Measurements from ENCODE around the gene GADD45B. TPM values are rescaled to one million over a fixed set of nuclear protein-coding genes. Genes with fewer than 3 reads are reported as not detected.
"Not testable (repeated sequence)": the region's sequence is repeated elsewhere in the genome, so short reads cannot be mapped to it uniquely, and the experiment has no call there.

GADD45B gene
- total and polyA plus RNA-seq, 9 donors, result 6.3 to 16.4 (median 13.3) TPM

- peaks cover 2% of the 10 kb centered on the region for H3K27me3 ChIP-seq (ENCODE audit: control insufficient read depth, insufficient read depth, low read length)
- WGBS (ENCODE audit: insufficient coverage), result 23% methylated on average over 3 of the region's 16 CpGs
- no peaks in the 10 kb centered on the region for H3K36me3 ChIP-seq (ENCODE audit: control insufficient read depth, insufficient read depth, low read length)
- DNase-seq, result peak; percentile 85
- H3K27ac ChIP-seq (ENCODE audit: low read length), result peak overlapping the region; percentile 82
- peaks cover 52% of the 10 kb centered on the region for H3K4me1 ChIP-seq (ENCODE audit: control insufficient read depth, insufficient read depth, low read length)
- H3K4me3 ChIP-seq (ENCODE audit: low read length), result peak overlapping the region; percentile 51
- H3K9me3 ChIP-seq (replicated peaks; ENCODE audit: control insufficient read depth, low read depth, low read length), result peaks cover 4% of the 10 kb centered on the region
Measured at GRCh38 chr19:2495651-2496316, 19.9 kb downstream of the GADD45B start.

DNA sequence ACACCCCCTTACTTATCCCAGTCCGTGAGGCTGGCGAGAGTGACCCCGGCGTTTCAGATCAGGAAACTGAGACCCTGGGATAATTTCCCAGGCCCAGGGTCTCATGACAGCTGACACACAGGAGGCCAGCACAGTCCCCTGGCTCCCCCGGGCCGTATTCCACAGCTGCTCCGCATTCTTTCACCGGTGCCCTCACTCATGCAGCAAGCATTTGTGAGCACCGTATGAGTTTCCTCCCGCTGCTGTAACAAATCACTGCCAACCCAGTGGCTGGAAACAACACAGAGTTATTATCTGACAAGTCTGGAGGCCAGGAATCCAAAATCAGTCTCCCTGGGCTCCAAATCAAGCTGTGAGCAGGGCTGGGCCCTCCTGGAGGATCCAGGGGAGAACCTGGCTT is 21.3 kb downstream of the GADD45B start:
- Histone ChIP-seq H3K27me3 (ENCODE audit: control insufficient read depth, insufficient read depth, low read length) (peaks cover 2% of the 10 kb centered on the region), H3K36me3 (ENCODE audit: control insufficient read depth, insufficient read depth, low read length) (no peaks in the 10 kb centered on the region), H3K4me3 (ENCODE audit: low read length) (no peak overlapping the region), H3K4me1 (ENCODE audit: control insufficient read depth, insufficient read depth, low read length) (peaks cover 45% of the 10 kb centered on the region), H3K9me3 (replicated peaks; ENCODE audit: control insufficient read depth, low read depth, low read length) (peaks cover 4% of the 10 kb centered on the region), H3K27ac (ENCODE audit: low read length) (peak overlapping the region; percentile 4)
- WGBS (ENCODE audit: insufficient coverage), result 64% methylated on average over 9 of the region's 10 CpGs
- DNase-seq, result peak; percentile 29

- no peak overlapping the region for H3K27ac ChIP-seq (ENCODE audit: low read length)
- H3K9me3 ChIP-seq (replicated peaks; ENCODE audit: control insufficient read depth, low read depth, low read length), result peaks cover 4% of the 10 kb centered on the region
- no peak overlapping the region for H3K4me3 ChIP-seq (ENCODE audit: low read length)
- WGBS (ENCODE audit: insufficient coverage), result 83% methylated on average over 4 of the region's 13 CpGs
- no peaks in the 10 kb centered on the region for H3K27me3 ChIP-seq (ENCODE audit: control insufficient read depth, insufficient read depth, low read length)
- H3K36me3 ChIP-seq (ENCODE audit: control insufficient read depth, insufficient read depth, low read length), result no peaks in the 10 kb centered on the region
- peaks cover 30% of the 10 kb centered on the region for H3K4me1 ChIP-seq (ENCODE audit: control insufficient read depth, insufficient read depth, low read length)
- peak; percentile 35 for DNase-seq
Measured at GRCh38 chr19:2500156-2500555, 24.2 kb downstream of the GADD45B start.

- peak; percentile 69 for DNase-seq
- no peak overlapping the region for H3K4me3 ChIP-seq (ENCODE audit: low read length)
- no peaks in the 10 kb centered on the region for H3K36me3 ChIP-seq (ENCODE audit: control insufficient read depth, insufficient read depth, low read length)
- H3K4me1 ChIP-seq (ENCODE audit: control insufficient read depth, insufficient read depth, low read length), result peaks cover 23% of the 10 kb centered on the region
- H3K27ac ChIP-seq (ENCODE audit: low read length), result peak overlapping the region; percentile 7
- H3K9me3 ChIP-seq (replicated peaks; ENCODE audit: control insufficient read depth, low read depth, low read length), result peaks cover 4% of the 10 kb centered on the region
- 40% methylated on average over 7 of the region's 12 CpGs for WGBS (ENCODE audit: insufficient coverage)
- no peaks in the 10 kb centered on the region for H3K27me3 ChIP-seq (ENCODE audit: control insufficient read depth, insufficient read depth, low read length)
Measured at GRCh38 chr19:2500841-2501261, 24.9 kb downstream of the GADD45B start.

GRCh38 chr19:2503521-2504109 is 27.7 kb downstream of the GADD45B start:
- Histone ChIP-seq H3K4me1 (ENCODE audit: control insufficient read depth, insufficient read depth, low read length) (peaks cover 22% of the 10 kb centered on the region), H3K9me3 (replicated peaks; ENCODE audit: control insufficient read depth, low read depth, low read length) (no peaks in the 10 kb centered on the region), H3K27me3 (ENCODE audit: control insufficient read depth, insufficient read depth, low read length) (no peaks in the 10 kb centered on the region), H3K27ac (ENCODE audit: low read length) (no peak overlapping the region), H3K36me3 (ENCODE audit: control insufficient read depth, insufficient read depth, low read length) (no peaks in the 10 kb centered on the region), H3K4me3 (ENCODE audit: low read length) (no peak overlapping the region)
- 41% methylated on average over 19 of the region's 21 CpGs for WGBS (ENCODE audit: insufficient coverage)
- DNase-seq, result peak; percentile 43

DNA sequence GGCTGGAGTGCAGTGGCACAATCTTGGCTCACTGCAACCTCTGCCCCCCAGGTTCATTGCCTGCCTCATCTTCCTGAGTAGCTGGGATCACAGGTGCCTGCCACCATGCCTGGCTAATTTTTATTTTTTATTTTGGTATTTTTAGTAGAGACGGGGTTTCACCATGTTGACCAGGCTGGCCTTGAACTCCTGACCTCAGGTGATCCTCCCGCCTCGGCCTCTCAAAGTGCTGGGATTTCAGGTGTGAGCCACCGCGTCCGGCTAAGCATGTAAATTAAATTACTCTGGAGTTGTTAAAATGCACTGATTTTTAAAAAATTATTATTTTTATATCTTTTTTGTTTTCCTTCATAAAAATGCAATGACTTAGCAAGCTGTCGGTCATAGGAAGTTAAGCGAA is 30.7 kb downstream of the GADD45B start:
- not testable (repeated sequence) for H3K4me1 ChIP-seq (ENCODE audit: control insufficient read depth, insufficient read depth, low read length); H3K9me3 ChIP-seq (replicated peaks; ENCODE audit: control insufficient read depth, low read depth, low read length); DNase-seq; H3K27me3 ChIP-seq (ENCODE audit: control insufficient read depth, insufficient read depth, low read length); H3K36me3 ChIP-seq (ENCODE audit: control insufficient read depth, insufficient read depth, low read length); H3K4me3 ChIP-seq (ENCODE audit: low read length)
- peak overlapping the region; percentile 42 for H3K27ac ChIP-seq (ENCODE audit: low read length)
- 33% methylated on average over 2 of the region's 8 CpGs for WGBS (ENCODE audit: insufficient coverage)

- peak; percentile 56 for DNase-seq
- H3K4me3 ChIP-seq (ENCODE audit: low read length), result no peak overlapping the region
- H3K9me3 ChIP-seq (replicated peaks; ENCODE audit: control insufficient read depth, low read depth, low read length), result no peaks in the 10 kb centered on the region
Measured at GRCh38 chr19:2507109-2507508, 31.2 kb downstream of the GADD45B start.

GRCh38 chr19:2509096-2509495 is 33.2 kb downstream of the GADD45B start:
- H3K27me3 ChIP-seq (ENCODE audit: control insufficient read depth, insufficient read depth, low read length), result peaks cover 14% of the 10 kb centered on the region
- peaks cover 14% of the 10 kb centered on the region for H3K4me1 ChIP-seq (ENCODE audit: control insufficient read depth, insufficient read depth, low read length)
- H3K27ac ChIP-seq (ENCODE audit: low read length), result no peak overlapping the region
- H3K9me3 ChIP-seq (replicated peaks; ENCODE audit: control insufficient read depth, low read depth, low read length), result no peaks in the 10 kb centered on the region
- DNase-seq, result no peak
- no peaks in the 10 kb centered on the region for H3K36me3 ChIP-seq (ENCODE audit: control insufficient read depth, insufficient read depth, low read length)
- WGBS (ENCODE audit: insufficient coverage), result 94% methylated on average over 3 of the region's 8 CpGs
- no peak overlapping the region for H3K4me3 ChIP-seq (ENCODE audit: low read length)

More at GRCh38 chr19:2507109-2507508, 31.2 kb downstream of the GADD45B start:
- peaks cover 4% of the 10 kb centered on the region for H3K4me1 ChIP-seq (ENCODE audit: control insufficient read depth, insufficient read depth, low read length)
- peak overlapping the region; percentile 42 for H3K27ac ChIP-seq (ENCODE audit: low read length)
- WGBS (ENCODE audit: insufficient coverage), result 18% methylated on average over 6 of the region's 12 CpGs
- no peaks in the 10 kb centered on the region for H3K27me3 ChIP-seq (ENCODE audit: control insufficient read depth, insufficient read depth, low read length)
- no peaks in the 10 kb centered on the region for H3K36me3 ChIP-seq (ENCODE audit: control insufficient read depth, insufficient read depth, low read length)

DNA sequence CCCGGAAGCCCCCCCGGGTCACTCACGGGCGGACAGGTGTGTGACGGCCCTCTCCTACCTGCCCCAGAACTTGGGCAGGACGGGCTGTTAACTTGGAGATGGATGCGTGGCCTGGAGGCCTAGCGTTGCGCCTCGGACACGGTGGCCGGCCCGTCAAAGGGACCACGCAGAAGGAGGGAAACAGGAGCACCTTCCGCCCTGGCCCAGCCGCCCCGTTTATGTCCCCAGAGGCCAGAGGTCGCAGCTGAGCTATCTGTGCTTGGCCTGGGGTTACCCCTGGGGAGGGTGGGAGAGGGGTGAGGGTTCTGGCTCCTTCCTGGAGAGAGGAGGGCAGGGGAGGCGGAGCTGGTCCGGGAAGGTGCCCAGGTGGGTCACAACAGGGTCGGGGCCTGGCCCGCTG is 35.6 kb downstream of the GADD45B start:
- Histone ChIP-seq H3K4me1 (ENCODE audit: control insufficient read depth, insufficient read depth, low read length) (peaks cover 14% of the 10 kb centered on the region), H3K27ac (ENCODE audit: low read length) (no peak overlapping the region), H3K4me3 (ENCODE audit: low read length) (no peak overlapping the region), H3K9me3 (replicated peaks; ENCODE audit: control insufficient read depth, low read depth, low read length) (no peaks in the 10 kb centered on the region), H3K36me3 (ENCODE audit: control insufficient read depth, insufficient read depth, low read length) (no peaks in the 10 kb centered on the region), H3K27me3 (ENCODE audit: control insufficient read depth, insufficient read depth, low read length) (peaks cover 14% of the 10 kb centered on the region)
- DNase-seq, result no peak
- 77% methylated on average over 17 of the region's 22 CpGs for WGBS (ENCODE audit: insufficient coverage)

- H3K9me3 ChIP-seq (replicated peaks; ENCODE audit: control insufficient read depth, low read depth, low read length), result no peaks in the 10 kb centered on the region
- H3K27ac ChIP-seq (ENCODE audit: low read length), result no peak overlapping the region
- H3K27me3 ChIP-seq (ENCODE audit: control insufficient read depth, insufficient read depth, low read length), result peaks cover 14% of the 10 kb centered on the region
- H3K4me1 ChIP-seq (ENCODE audit: control insufficient read depth, insufficient read depth, low read length), result peaks cover 14% of the 10 kb centered on the region
- no peaks in the 10 kb centered on the region for H3K36me3 ChIP-seq (ENCODE audit: control insufficient read depth, insufficient read depth, low read length)
- WGBS (ENCODE audit: insufficient coverage), result 61% methylated on average over 12 of the region's 21 CpGs
- DNase-seq, result no peak
- no peak overlapping the region for H3K4me3 ChIP-seq (ENCODE audit: low read length)
Measured at GRCh38 chr19:2511991-2512390, 36.1 kb downstream of the GADD45B start.
